ENCODE data around the gene CYP3A4.
"Not testable (repeated sequence)": the region's sequence is repeated elsewhere in the genome, so short reads cannot be mapped to it uniquely, and the experiment has no call there.

The CYP3A4 gene

GRCh38 chr7:99792967-99793366, 9.0 kb upstream of the CYP3A4 start:
- DNase-seq (ENCODE audit: low read depth in 2 of 2): no peak

DNA sequence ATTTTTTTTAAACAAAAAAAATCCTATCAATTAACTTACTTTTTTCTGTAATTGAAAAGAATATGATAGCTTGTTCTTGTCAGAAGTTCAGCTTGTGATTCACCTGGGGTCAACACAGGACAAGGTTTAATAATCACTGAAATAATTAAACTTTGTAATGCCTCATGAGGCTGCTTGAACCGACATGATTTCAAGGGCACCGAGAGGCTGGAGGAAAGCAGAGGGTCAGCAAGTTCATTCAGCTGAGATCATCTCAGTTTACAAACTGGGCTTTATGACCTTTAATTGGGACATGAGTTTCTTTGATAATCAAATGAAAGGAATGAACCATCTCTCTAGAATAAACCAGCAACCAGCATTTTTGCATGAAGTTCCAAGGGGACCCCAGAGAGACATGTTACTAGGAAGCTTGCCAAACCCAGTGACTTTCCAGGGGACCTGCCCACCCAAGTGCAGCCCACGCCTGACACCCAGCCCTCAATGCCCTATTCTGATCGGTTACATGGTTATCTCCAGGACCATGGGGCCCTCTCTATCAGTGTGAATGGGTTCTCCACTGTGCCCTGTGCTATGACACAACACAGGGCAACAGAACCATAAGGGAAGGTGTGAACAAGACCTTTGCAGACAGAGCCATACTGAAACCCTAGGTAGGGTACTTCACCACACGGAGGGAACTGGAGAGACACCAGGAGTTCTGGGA, 7.8 kb upstream of the CYP3A4 start:
- DNase-seq (ENCODE audit: low read depth in 2 of 2): no peak

DNA sequence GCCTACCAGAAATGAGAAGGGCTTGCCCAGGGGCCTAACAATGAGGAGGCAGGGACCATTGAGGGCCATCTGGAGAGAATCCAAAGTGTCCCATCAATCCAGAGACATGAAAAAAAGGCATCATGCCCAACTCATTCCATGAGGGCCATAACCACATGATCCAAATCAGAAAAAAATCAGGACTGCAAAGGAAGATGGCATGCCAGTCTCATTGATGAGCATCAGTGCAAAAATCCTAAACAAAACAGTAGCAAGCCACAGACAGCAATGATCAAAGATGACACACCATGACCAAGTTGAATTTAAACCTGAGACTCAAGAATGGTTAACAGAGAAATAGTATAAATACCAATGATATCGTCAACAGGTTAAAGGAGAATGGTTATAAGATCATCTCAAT, 7.0 kb upstream of the CYP3A4 start:
- DNase-seq (ENCODE audit: low read depth in 2 of 2): no peak

DNA sequence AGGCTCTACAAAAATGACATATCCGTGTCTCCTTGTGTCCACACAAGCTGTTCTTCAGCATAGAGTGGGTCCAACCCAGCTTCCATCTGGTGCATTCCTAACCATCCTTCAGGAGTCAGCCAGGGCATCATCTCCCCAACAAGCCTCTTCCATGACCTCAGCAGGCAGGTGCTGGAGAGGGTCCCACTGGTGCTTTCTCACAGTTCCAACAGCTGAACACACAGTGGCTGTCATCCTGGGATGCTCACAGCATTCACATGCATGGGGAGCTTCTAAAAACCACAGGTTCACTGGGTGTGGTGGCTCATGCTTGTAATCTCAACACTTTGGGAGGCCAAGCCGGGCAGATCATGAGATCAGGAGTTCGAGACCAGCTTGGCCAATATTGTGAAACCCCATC, 6.4 kb upstream of the CYP3A4 start:
- no peak for DNase-seq (ENCODE audit: low read depth in 2 of 2)

GRCh38 chr7:99789441-99790070, 5.6 kb upstream of the CYP3A4 start:
- DNase-seq (ENCODE audit: low read depth in 2 of 2): peak in 1 of 2 experiments; percentile 7

DNA sequence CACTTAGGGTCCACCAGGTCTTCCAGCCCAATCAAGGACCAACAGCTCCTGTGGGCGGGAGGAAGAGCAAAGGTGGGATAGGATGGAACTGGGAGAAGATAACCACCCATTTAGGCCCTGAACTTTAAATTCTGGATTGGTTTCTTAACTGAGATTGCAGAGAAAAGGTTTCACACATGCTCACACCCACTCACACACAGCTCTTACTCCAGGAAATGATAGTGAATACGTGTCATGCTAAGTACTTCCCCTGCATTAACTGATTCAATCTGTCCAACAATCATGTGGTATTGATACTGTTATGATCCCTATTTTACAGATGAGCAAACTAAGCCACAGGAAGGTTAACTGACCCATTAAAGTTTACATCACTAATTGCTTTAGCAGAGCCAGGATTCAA, 4.6 kb upstream of the CYP3A4 start:
- peak in 1 of 2 experiments; percentile 9 for DNase-seq (ENCODE audit: low read depth in 2 of 2)

- no peak for DNase-seq (ENCODE audit: low read depth in 2 of 2)
Observed at GRCh38 chr7:99786726-99787335, 2.8 kb upstream of the CYP3A4 start.

DNA sequence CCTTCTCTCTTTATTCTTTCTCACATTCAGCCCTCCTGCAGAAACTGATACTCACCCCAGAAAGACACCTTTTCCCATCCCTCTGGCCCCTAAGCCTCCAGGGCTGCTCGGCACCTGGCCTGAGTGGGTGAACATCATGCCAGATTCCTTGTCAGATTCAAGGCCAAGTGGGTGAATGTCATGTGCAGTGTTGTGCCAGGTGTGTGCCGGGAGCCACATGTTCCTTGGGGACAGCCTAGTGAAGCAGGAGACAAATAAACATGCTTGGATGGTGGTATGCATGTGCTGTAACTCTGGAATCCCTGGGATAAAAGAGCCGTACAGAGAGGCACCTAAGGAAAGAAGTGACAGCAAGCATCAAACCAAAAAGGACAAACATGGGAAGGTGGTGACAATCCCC, 1.7 kb upstream of the CYP3A4 start:
- not testable (repeated sequence) for DNase-seq (ENCODE audit: low read depth in 2 of 2)

DNA sequence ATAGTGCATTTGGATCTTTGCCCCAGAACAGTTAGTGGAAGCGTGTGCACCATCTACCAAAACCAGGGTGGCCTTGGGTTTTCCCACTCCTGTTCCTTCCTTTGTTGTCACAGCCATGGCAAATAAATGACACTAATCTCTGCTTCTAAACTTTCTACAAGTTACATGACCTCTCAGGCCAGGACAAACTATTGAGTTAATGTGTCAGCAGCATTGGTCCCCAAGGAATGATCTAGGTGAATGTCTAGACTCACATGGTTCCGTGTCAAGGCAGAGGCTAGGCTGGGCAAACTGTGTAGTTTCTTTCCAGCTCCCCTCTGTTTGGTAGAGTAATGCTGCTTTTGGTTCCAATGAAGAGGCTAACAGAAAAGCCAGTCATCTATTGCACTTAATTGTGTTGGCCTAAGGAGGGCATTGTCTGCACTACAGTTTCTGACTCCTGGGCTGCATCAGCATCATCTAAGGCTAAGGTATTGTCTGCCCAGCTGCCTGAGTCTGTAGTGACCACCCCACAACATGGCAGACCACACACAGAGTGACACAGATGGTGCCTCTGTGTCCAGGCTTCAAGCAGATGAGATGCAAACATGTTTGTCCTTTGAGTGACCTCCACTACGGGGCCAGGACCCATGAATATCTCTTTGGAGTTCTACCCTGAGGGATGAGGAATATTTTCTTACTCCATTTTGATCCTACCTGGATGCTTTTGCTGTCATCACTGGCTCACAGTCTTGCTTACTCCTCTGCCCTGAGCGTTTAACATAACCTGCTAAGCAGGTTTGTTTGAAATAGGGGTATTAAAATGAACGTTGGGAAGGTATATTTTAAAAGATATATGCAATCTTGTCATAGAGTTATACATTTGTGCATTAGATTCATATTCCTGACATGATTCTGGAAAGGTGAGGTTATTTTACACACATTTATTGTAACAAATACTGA, 1.7 kb downstream of the CYP3A4 start:
- DNase-seq (ENCODE audit: low read depth in 2 of 2): no peak

- no peak for DNase-seq (ENCODE audit: low read depth in 2 of 2)
Observed at GRCh38 chr7:99780588-99780987, 3.4 kb downstream of the CYP3A4 start.

- DNase-seq (ENCODE audit: low read depth in 2 of 2): no peak
Observed at GRCh38 chr7:99779949-99780348, 4.0 kb downstream of the CYP3A4 start.

- no peak for DNase-seq (ENCODE audit: low read depth in 2 of 2)
Observed at GRCh38 chr7:99778880-99779279, 5.1 kb downstream of the CYP3A4 start.

GRCh38 chr7:99773395-99773794, 10.6 kb downstream of the CYP3A4 start:
- DNase-seq (ENCODE audit: low read depth in 2 of 2): not testable (repeated sequence)

- DNase-seq (ENCODE audit: low read depth in 2 of 2): no peak
Observed at GRCh38 chr7:99772565-99772964, 11.4 kb downstream of the CYP3A4 start.

- not testable (repeated sequence) for DNase-seq (ENCODE audit: low read depth in 2 of 2)
Observed at GRCh38 chr7:99769494-99769893, 14.5 kb downstream of the CYP3A4 start.

GRCh38 chr7:99768471-99768870, 15.5 kb downstream of the CYP3A4 start:
- no peak for DNase-seq (ENCODE audit: low read depth in 2 of 2)

DNA sequence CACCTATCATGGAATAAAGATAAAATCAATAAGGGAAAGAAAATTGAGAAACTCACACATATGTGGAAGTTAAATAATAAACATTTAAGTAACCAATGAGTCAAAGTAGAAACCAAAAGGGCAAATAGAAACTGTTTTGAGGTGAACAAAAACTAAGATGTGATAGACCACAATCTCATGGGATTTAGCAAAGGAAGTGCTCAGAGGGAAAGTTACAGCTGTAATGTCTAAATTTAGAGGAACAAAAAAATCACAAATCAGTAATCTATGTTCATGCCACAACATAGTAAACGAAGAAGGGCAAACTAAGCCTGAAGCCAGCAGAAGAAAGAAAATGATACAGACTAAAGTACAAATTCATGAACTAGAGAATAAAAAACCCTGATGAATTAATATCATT, 16.3 kb downstream of the CYP3A4 start:
- DNase-seq (ENCODE audit: low read depth in 2 of 2): no peak

DNA sequence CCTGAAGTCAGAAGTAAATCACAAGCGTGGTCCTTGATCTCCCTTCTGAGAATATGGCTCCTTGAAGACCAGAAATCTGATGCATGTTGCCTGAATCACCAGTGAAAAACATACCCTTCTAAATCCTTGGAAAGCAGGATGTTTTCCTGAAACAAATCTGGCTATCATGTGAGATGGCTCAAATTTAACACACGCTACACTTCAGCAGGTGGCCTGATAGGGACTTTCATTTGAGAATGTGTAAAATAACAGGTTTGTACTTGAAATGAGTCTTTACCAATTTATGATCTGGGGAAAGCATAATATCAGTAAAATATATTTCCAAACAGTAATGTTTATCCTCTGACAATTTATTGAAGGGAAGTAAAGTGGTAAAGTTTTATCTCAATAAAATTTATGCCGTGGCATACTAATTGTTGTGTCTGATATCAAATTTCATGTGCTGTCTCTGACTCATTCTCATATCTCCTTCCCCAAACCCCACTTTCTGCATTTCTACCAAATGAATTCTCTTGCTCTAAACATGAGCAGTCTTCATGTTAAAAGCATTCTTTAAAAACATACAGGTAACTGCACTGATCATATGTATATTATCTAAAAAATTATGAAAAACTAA, 17.4 kb downstream of the CYP3A4 start:
- no peak for DNase-seq (ENCODE audit: low read depth in 2 of 2)

DNA sequence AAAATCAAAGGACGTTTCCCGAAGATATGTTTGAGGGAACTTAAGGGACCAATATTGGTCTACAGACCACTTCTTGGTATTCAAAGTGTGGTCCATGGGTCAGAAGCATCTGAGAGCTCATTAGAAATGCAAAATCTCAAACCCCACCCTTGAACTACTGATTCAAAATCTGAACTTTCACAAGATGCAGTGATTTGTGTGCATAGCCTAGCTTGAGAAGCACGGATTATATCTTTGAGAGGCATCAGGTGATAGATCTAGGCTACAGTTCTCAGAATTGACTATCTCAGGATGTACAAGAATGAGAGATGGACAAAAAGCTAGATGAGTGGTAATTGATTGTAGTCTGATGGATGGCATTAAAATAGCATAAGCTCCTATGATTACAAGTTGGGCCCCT, 19.5 kb downstream of the CYP3A4 start:
- no peak for DNase-seq (ENCODE audit: low read depth in 2 of 2)

DNA sequence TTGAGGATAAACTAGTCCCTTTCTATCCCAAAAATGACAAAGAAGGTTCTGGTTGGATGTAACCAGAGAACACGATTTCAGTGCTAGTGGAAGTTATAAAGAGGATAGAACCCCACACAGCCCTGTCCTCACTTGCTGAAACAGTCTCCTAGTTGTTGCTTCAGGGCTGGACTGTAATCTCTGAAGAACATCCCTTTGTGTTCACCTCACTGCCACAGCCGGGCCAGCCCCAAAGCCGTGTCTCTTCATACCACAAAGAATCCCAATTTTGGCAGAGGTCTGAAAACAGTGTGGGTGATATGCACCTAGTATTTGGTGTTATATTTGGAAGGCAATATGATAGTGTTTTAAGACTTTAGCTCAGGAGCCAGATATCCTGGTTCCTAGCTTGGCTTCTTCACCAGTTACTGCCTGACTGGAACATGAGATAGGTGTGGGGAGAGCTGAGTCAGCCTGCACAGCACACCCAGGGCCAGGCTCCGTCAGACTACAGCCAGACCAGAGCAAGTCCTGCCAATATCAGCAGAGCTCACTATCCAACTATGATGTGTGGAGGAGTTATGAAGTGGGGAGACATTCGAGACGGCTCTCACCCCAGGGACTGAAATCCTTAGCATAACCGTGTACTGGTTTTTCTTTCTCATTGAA, 21.2 kb downstream of the CYP3A4 start:
- DNase-seq (ENCODE audit: low read depth in 2 of 2): peak in 1 of 2 experiments; percentile 22

- no peak for DNase-seq (ENCODE audit: low read depth in 2 of 2)
Observed at GRCh38 chr7:99755085-99755484, 28.9 kb downstream of the CYP3A4 start.
